ENCODE data around the gene FLT3.

FLT3 gene

DNA sequence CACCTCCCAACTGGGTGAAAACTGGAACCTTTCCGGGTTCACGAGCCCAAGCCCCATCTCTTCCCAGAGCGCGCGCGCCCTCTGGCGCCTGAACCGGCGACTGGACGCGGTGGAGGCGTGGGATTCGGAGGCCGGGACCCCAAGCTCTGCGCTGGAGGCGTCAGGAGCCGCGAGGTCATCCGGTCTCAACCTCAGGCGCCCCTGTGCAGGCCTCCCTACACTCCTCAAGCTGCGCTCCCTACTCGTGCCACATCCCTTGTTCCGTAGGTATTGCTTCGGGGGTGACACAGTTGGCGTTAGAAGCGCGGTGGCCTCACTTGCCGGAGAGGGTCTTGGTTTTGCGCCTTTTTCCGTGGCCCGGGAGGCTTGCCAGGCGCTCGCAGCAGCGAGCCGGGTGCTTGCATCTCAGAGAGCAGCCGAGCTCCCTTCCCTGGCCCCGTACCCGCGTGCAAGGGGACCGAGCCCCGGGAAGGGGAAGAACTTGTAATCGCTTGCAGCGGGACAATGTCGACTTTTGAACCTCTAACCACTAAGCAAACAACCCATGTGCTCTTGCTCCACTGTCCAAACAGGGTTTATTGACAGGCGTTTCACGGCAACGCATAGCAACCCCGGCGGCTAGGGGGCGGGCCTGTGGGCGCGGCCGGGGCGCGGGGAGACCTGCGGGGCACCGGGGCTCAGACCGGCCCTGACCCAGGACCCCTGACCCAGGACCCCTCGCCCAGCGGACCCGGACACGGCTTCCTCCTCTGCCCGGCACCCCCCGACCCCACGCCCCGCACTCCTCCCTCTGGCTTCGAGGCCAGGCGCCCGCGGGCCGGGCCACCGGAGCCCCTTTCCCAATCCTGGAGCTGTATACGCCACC is 139.8 kb downstream of the FLT3 start:
- DNase-seq (ENCODE audit: low read depth) = no peak

DNA sequence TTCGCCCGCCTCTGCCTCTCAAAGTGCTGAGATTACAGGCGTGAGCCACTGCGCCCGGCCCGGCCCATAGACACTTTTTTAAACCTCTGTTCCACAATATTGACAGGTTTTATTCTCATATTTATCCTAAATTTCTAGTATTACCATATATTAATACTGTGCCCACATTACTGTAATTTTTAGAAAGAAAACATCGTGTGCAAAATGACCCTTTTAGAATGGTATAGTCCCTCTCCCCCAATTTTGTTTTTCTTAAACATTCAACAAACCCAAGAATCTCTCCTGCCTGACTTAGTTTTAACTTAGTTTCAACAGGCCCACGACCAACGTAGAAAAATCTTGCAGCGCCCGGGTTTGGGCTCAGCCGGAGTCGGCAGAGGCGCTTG is 140.4 kb downstream of the FLT3 start:
- no peak for DNase-seq (ENCODE audit: low read depth)

DNA sequence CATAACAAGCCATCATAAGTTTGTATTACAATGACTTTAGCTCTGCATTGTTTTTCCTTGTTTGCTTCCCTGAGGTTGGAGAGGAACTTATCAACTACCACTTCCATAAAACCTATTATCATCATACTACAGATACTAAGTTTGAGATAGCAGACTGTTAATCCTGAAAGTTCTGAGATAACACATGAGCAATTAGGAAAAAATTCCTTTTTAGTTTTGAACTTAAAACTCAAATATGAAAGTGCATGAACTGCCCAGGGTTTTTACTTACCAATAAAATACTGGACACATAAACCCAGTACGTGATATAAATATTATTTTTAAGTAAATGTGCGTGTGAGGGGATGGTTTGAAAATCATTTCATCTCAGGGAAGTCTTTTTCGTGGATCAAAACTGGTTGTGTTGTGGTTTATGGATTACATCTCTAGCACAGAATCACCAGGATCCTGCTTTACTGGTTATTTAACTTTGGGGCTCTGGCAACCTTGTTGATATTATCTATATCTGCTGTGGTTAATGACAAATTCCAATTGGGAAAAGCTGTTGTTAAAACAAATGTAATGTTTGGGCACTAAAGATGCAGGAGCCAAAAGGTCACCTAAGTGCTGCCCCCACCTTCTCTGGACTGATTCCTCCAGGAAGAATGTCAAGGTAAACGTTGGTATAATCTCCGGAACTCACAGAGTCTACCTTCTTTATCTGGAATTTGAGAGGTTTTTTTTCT is 143.6 kb downstream of the FLT3 start:
- DNase-seq (ENCODE audit: low read depth) = no peak

DNA sequence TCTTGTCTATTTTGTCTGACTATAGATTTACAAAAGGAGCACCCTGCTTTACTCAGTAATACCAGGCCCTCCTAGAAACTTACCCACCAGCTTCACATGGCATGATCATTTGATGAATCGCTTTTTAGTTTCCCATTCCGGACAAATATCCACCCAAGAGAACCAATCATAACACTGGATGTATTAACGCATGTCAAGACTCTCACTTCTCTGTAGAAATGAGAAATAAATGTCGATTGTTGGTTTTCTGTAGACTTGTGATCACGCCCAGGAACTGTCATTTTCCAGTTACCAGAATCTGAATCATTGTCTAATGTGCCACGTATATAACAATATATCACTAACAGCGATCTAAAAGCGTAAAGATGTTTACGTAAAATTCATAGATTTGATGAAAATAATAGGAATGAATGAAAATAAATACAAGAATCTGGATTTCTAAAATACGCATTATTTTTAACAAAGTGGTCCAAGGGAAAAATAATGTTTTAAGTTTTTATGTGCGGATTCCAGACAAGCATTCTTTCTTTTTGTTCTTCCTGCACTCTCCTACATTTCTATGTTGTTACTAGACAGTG is 145.3 kb downstream of the FLT3 start:
- no peak for DNase-seq (ENCODE audit: low read depth)

DNA sequence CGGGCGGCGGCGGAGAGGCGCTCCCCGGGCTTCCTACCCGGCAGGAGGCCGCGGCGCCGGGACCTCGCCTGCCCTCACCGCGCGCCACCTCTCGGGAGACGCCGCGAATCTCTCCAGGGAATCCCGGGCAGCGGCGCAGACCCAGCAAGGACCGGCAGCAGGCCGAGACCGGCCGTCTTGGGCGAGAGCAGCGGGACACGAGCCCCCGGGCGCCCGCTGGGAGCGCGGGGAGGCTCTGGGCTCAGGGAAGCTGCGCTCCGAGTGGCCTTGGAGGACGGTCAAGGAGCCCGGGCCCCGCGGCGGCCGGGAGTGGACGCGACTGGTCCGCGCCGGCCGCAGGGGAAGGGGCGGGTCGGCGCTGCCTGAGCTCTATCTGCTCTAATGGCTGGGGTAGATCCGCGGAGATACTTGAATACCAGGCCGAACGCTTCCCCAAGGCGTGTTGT is 145.9 kb downstream of the FLT3 start:
- no peak for DNase-seq (ENCODE audit: low read depth)

DNA sequence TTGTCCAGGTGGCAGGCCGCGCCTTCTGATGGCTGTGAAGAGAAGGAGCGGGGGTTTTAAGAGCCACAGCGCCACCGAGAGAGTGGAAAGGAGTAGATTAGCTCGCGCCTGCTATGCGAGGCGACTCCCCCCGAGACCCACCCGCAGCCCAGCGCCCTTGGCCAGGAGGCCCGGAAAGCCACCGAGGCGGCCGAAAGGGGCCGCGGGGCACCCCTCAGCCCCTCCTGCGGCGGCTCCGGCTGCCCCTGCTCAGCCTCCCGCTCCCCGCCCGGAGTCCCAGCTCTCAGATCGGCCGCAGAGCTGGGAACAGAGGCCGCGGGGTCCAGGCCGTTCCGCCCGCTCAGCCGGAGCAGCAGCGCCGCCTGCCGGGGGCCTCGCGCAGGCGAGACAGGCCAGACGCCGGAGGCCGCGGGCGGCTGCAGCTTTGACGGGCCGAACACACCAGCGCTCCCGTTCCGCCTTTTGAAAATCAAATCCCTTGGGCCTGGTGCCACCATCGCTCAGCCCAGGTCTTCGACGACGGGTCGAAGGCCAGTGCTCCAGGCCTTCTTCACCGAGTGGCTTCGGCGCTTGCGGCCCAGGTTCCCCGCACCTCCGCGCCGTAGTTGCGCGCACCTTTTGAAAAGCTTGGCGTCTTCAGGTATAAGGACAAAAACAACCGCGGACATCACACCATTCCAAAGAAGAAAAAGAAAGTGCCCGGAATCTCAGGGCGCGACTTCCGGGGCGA is 146.5 kb downstream of the FLT3 start:
- DNase-seq (ENCODE audit: low read depth) = peak; percentile 28

All from fibroblast of the conjunctiva (primary cell).